Transverse colon (tissue), 4 donors: ENCODE results near the gene SLC37A4. TPM values are rescaled to one million over a fixed set of nuclear protein-coding genes. Genes with fewer than 3 reads are reported as not detected.

Source experiments
- DNase-seq: peaks from one replicate; pipeline ENCODE4 v3.0.0-alpha.2; 2019
- H3K27ac ChIP-seq, 4 donors: fragments of 200-600 bp; sonication (generic); 2 replicates each; pipeline ENCODE4 v1.5.1; 2016 to 2018; ENCODE audit warnings: inconsistent platforms in 4 of 4
- H3K27me3 ChIP-seq: fragments of 200-600 bp; sonication (generic); 2 replicates; pipeline ENCODE4 v1.5.1; 2017; ENCODE audit warnings: inconsistent platforms
- H3K36me3 ChIP-seq, 4 donors: fragments of 200-600 bp; sonication (generic); 2 replicates each; pipeline ENCODE4 v1.5.1; 2017 to 2019; ENCODE audit warnings: inconsistent platforms in 4 of 4
- H3K4me1 ChIP-seq, 4 donors: fragments of 200-600 bp; sonication (generic); 2 replicates each; pipeline ENCODE4 v1.5.1; 2017 to 2020; ENCODE audit warnings: inconsistent platforms in 4 of 4
- H3K4me3 ChIP-seq, 4 donors: fragments of 200-600 bp; sonication (generic); 1 replicate in 1 of 4; 2 replicates in 3 of 4; pipeline versions ENCODE4 v1.5.1 to v1.6.1; 2017 to 2019; ENCODE audit warnings: inconsistent platforms in 4 of 4
- H3K9me3 ChIP-seq, 2 donors: fragments of 200-600 bp; sonication (generic); 2 replicates each; pipeline ENCODE4 v1.5.1; 2017 to 2019; ENCODE audit warnings: inconsistent platforms in 2 of 2
- EP300 ChIP-seq: sonication (generic); formaldehyde crosslinking; IDR thresholded peaks from one replicate; pipeline ENCODE4 v1.6.1; 2017; ENCODE audit warnings: antibody characterized with exemption, low read depth
- POLR2A ChIP-seq: fragments of 450-650 bp; IDR thresholded peaks from one replicate; pipeline ENCODE4 v1.6.1; 2016; ENCODE audit warnings: antibody characterized with exemption, mild to moderate bottlenecking, moderate library complexity
- POLR2AphosphoS5 ChIP-seq, 3 donors: sonication (generic); formaldehyde crosslinking; IDR thresholded peaks; one replicate each; pipeline ENCODE4 v1.6.1; 2016; ENCODE audit warnings: antibody characterized with exemption in 3 of 3
- WGBS, 2 donors: methylation state at CpG; one replicate each; pipeline ENCODE4 v1.1.5; 2018; ENCODE audit warnings: low coverage in 1 of 2; 5-methylcytosine and 5-hydroxymethylcytosine counted together
- in situ Hi-C, 4 donors: fragments of 200-750 bp; cut with MboI; loops; one replicate each; pipeline versions ENCODE4 v1.15.0 to v1.15.1; 2017; ENCODE audit warnings: low sequenced_read_pairs in 3 of 4, low pct_ligation_motif_present in 1 of 4, low pct_unique_long_range_greater_than_20kb in 1 of 4
- intact Hi-C: fragments of 100-400 bp; cut with DNase I; formaldehyde crosslinking; loops from one replicate; pipeline ENCODE4 v1.15.1; 2023; ENCODE audit warnings: low total_unique reads
- total RNA-seq, 4 donors: library from RNA; depleted of rRNA; stranded (reverse); fragments of >200 nt; gene quantifications; one replicate each; pipeline ENCODE4 v1.1.0, GENCODE V29; 2016
- TF ChIP-seq, protein P1 (sequence below), 5 experiments: fragments of 200-600 bp in 3 of 5; fragments of 450-650 bp in 2 of 5; sonication (generic) in 3 of 5; IDR thresholded peaks; 1 replicate in 2 of 5; 2 replicates in 3 of 5; pipeline ENCODE4 v1.5.1; 2016 to 2017; ENCODE audit warnings: antibody characterized with exemption in 5 of 5, inconsistent platforms in 3 of 5, mild to moderate bottlenecking in 2 of 5, moderate library complexity in 1 of 5

The SLC37A4 gene
- total RNA-seq, 4 donors from 2014 or later: 34.0 to 88.3 (median 81.2) TPM

DNA sequence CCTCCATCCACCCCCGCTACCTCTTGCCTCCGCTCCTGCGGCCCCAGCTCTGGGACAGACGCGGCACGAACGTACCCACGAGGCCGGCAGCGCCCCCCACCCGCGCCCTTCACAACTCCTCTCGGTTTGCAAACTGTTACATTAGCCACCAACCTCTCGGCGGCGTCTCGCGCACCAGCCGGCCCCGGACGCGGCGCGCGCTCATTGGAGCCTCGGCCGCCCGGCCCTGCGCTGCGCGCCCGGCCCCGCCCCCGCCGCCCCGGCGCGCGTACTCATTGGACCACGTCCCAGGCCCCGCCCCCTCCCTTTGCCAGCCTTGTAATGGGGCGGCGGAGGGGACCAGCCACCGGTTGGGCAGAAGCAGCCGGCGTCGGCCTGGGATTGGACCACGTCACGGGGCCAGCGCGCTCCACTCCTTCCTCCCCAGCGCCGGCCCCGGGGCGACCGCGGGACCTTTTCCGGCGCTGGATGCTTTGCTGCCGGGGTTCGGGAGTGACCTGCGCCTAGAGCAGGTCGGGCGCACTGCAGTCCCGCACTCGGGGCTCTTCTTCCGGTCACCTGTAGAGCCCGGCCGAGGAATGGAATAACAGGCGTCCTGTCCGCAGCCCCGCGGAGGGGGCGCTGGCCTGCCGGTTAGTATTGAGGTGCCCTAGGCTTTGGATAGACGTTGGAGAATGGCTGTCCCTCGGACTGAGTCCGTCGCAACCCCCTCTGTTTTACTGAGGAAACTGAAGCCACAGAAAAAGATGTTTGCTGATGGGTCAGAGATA lies 26.5 kb upstream of the SLC37A4 start, which contains the start of gene HYOU1:
HYOU1 (minus strand) TSS at position 206 of the 770 bp plus-strand sequence. CDS start 1,045 bp downstream, outside the sequence.
- H3K4me1 ChIP-seq: peaks cover 7 to 22% (median 19%) of the 10 kb centered on the region in 4 donors
- H3K4me3 ChIP-seq: peak within 1 kb of the TSS; percentile 65 to 92 (median 82)
- DNase-seq: peak; percentile 99
- in situ Hi-C loops (no loop called here), intact Hi-C loops (no loop called here)
- H3K27ac ChIP-seq: peak within 1 kb of the TSS; percentile 84 to 97 (median 90)
- no peaks in the 10 kb centered on the region for H3K9me3 ChIP-seq
- peaks cover 0 to 25% (median 11%) of the 10 kb centered on the region in 4 donors for H3K36me3 ChIP-seq
- WGBS, 2 donors: 1% methylated on average over 48 of the region's 79 CpGs; no CpG with 5 or more reads in 1 of the 2 donors
- no peaks in the 10 kb centered on the region for H3K27me3 ChIP-seq
- TF ChIP-seq POLR2A (peak; percentile 82), EP300 (no peak), POLR2AphosphoS5 (IDR thresholded peaks at IDR 0.05) (peak; percentile 75 to 90 (median 80))
- TF ChIP-seq, protein P1, sequence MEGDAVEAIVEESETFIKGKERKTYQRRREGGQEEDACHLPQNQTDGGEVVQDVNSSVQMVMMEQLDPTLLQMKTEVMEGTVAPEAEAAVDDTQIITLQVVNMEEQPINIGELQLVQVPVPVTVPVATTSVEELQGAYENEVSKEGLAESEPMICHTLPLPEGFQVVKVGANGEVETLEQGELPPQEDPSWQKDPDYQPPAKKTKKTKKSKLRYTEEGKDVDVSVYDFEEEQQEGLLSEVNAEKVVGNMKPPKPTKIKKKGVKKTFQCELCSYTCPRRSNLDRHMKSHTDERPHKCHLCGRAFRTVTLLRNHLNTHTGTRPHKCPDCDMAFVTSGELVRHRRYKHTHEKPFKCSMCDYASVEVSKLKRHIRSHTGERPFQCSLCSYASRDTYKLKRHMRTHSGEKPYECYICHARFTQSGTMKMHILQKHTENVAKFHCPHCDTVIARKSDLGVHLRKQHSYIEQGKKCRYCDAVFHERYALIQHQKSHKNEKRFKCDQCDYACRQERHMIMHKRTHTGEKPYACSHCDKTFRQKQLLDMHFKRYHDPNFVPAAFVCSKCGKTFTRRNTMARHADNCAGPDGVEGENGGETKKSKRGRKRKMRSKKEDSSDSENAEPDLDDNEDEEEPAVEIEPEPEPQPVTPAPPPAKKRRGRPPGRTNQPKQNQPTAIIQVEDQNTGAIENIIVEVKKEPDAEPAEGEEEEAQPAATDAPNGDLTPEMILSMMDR (IDR thresholded peaks at IDR 0.05): peak in 3 of 5 experiments; percentile 17 to 46 (median 21)

DNA sequence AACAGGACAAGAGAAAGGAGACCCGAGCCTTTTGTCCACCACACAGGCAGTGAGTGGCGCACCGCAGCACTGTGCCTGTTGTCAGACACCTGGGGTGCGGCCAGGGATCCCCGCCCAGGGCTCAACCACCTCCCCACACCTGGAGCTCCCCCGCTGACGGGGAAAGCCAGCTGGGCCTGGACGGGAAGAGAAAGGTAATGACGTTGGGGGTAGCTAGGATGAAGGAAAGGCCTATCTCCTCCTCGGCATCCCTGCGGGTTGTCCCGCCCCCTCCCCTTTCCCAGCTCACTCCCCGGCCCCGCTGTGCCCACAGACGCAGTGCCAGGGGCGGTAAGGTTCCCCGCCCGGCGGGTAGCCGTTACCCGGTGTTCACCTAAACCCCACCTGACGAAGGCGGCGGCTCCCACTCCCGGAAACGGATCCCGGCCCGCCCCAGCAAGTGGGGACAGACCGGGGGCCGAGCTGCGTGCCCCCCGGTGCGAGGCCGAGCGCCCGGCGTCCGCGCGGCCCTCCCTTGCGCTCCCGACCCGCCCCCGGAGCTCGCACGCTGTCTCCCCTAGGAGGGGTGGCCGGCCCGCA lies 25.8 kb upstream of the SLC37A4 start:
- in situ Hi-C loops: no loop called here
- peak; percentile 70 for DNase-seq
- TF ChIP-seq POLR2A (no peak), POLR2AphosphoS5 (IDR thresholded peaks at IDR 0.05) (no peak), EP300 (no peak)
- TF ChIP-seq, protein P1 (IDR thresholded peaks at IDR 0.05): no peak
- peak overlapping the region; percentile 84 to 97 (median 90) for H3K27ac ChIP-seq
- H3K9me3 ChIP-seq: no peaks in the 10 kb centered on the region
- peak overlapping the region; percentile 65 to 90 (median 82) for H3K4me3 ChIP-seq
- H3K27me3 ChIP-seq: no peaks in the 10 kb centered on the region
- intact Hi-C loops: no loop called here
- WGBS, 2 donors: 1% methylated on average over 40 of the region's 48 CpGs; no CpG with 5 or more reads in 1 of the 2 donors
- peaks cover 0 to 32% (median 14%) of the 10 kb centered on the region in 4 donors for H3K36me3 ChIP-seq
- peaks cover 7 to 22% (median 19%) of the 10 kb centered on the region in 4 donors for H3K4me1 ChIP-seq

DNA sequence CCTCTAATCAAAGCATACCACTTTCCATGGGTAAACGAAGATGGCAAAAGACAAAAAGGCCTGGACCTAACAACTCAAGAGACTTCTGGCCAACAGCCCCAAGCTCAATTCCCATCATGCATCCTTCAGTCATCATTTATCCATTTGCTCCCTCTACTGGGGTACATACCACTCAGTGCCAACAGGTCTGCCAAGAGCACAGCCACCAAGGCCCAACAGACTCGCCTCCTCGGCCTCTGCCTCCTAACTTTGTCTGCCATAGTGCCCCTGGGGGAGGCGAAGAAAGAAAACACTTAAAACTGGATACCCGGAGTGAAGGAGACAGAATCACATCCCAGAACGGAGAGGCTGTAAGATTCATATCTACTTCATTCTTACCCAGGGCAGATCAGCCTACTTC lies 25.2 kb upstream of the SLC37A4 start:
- Histone ChIP-seq H3K4me1 (peaks cover 7 to 22% (median 19%) of the 10 kb centered on the region in 4 donors), H3K27me3 (no peaks in the 10 kb centered on the region), H3K36me3 (peaks cover 0 to 34% (median 14%) of the 10 kb centered on the region in 4 donors), H3K9me3 (no peaks in the 10 kb centered on the region), H3K27ac (peak overlapping the region; percentile 84 to 97 (median 90)), H3K4me3 (peak overlapping the region in 3 of 4 donors; percentile 65 to 87 (median 76))
- DNase-seq: no peak
- in situ Hi-C loops: no loop called here
- intact Hi-C loops: no loop called here
- 0 to 38% methylated on average over 2 to 6 of the region's 6 CpGs for WGBS, 2 donors
- TF ChIP-seq EP300 (no peak), POLR2AphosphoS5 (IDR thresholded peaks at IDR 0.05) (no peak), POLR2A (no peak)
- TF ChIP-seq, protein P1 (IDR thresholded peaks at IDR 0.05): no peak

DNA sequence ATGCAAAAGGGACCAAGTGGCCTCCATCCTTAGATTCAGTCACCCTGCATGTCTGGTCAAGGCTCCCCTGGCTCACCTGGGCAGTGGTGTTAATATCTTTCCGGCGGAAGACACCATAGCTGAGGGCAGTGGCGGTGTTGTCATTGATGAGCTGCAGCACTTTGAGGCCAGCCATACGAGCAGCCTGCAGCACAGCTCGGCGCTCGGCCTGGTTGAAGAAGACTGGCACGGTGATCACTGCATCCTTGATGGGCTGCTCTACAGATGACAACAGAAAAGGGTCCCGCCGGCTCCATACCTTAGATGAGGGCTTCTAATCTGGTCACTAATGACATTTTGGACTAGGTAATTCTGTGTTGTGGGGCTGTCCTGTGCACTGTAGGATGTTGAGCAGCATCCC lies 23.7 kb upstream of the SLC37A4 start:
- Histone ChIP-seq H3K9me3 (no peaks in the 10 kb centered on the region), H3K27ac (no peak overlapping the region), H3K36me3 (peaks cover 0 to 43% (median 14%) of the 10 kb centered on the region in 4 donors), H3K4me3 (no peak overlapping the region), H3K27me3 (no peaks in the 10 kb centered on the region), H3K4me1 (peaks cover 7 to 22% (median 19%) of the 10 kb centered on the region in 4 donors)
- intact Hi-C loops (no loop called here), in situ Hi-C loops (no loop called here)
- 95% methylated on average over 10 of the region's 10 CpGs; no CpG with 5 or more reads in 1 of the 2 donors for WGBS, 2 donors
- DNase-seq: no peak
- TF ChIP-seq, protein P1 (IDR thresholded peaks at IDR 0.05): no peak
- TF ChIP-seq POLR2A (no peak), POLR2AphosphoS5 (IDR thresholded peaks at IDR 0.05) (no peak)
